ENCODE data around the gene COL1A1.

GRCh38 chr17:50241431-50241830 is 40.0 kb upstream of the COL1A1 start:
- TF ChIP-seq, protein P1, sequence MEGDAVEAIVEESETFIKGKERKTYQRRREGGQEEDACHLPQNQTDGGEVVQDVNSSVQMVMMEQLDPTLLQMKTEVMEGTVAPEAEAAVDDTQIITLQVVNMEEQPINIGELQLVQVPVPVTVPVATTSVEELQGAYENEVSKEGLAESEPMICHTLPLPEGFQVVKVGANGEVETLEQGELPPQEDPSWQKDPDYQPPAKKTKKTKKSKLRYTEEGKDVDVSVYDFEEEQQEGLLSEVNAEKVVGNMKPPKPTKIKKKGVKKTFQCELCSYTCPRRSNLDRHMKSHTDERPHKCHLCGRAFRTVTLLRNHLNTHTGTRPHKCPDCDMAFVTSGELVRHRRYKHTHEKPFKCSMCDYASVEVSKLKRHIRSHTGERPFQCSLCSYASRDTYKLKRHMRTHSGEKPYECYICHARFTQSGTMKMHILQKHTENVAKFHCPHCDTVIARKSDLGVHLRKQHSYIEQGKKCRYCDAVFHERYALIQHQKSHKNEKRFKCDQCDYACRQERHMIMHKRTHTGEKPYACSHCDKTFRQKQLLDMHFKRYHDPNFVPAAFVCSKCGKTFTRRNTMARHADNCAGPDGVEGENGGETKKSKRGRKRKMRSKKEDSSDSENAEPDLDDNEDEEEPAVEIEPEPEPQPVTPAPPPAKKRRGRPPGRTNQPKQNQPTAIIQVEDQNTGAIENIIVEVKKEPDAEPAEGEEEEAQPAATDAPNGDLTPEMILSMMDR (IDR thresholded peaks at IDR 0.05; ENCODE audit: low read length), result no peak
- TF ChIP-seq EZH2 (optimal IDR thresholded peaks at IDR 0.05; ENCODE audit: low read depth, low read length), result no peak
